ENCODE data around the gene TTLL6. TPM values are rescaled to one million over a fixed set of nuclear protein-coding genes. Genes with fewer than 3 reads are reported as not detected.

TTLL6 gene
- total RNA-seq, 1 experiment from 2014 or later, result 2.4 TPM

GRCh38 chr17:48791128-48792032 lies 25.6 kb downstream of the TTLL6 start:
- 0 out of 7 replicates have a peak, but pooled peaks cover 0 to 5% (median 0%) of the 10 kb centered on the region in 3 experiments for H3K36me3 Mint-ChIP-seq (ENCODE audit: insufficient read depth in 1 of 3, low read depth in 3 of 3)
- H3K4me3 Mint-ChIP-seq, result no peak overlapping the region
- H2BK12ac ChIP-seq (ENCODE audit: insufficient read length, low read depth, low read length), result no peak overlapping the region
- no peak overlapping the region for H2BK120ac ChIP-seq (ENCODE audit: low read depth, low read length, poor library complexity, severe bottlenecking)
- no peak overlapping the region for H2BK15ac ChIP-seq (ENCODE audit: low read depth, low read length)
- H3K27ac ChIP-seq (ENCODE audit: insufficient read length, low read depth, low read length), result no peak overlapping the region
- H3K23me2 ChIP-seq (ENCODE audit: insufficient read length, low read depth, low read length, poor library complexity, severe bottlenecking), result no peaks in the 10 kb centered on the region
- no peak overlapping the region for H4K5ac ChIP-seq (ENCODE audit: insufficient read length, low read depth, low read length)
- H3K14ac ChIP-seq (ENCODE audit: insufficient read depth, low read length), result no peak overlapping the region
- H3K4ac ChIP-seq (ENCODE audit: low read depth, low read length), result no peak overlapping the region
- no peak overlapping the region for H4K91ac ChIP-seq (ENCODE audit: insufficient read length, low read depth, low read length)
- H4K20me1 ChIP-seq (ENCODE audit: control insufficient read depth, insufficient read depth, insufficient read length), result peaks cover 2% of the 10 kb centered on the region
- no peak overlapping the region for H3T11ph ChIP-seq (ENCODE audit: low read length)
- no peak overlapping the region for H3K27ac Mint-ChIP-seq
- H3K79me1 ChIP-seq (ENCODE audit: insufficient read depth, low read depth, low read length, poor library complexity, severe bottlenecking), result no peaks in the 10 kb centered on the region
- H3K4me1 Mint-ChIP-seq, result peaks cover 3 to 7% of the 10 kb centered on the region in 2 experiments
- no peak overlapping the region for H2BK5ac ChIP-seq (ENCODE audit: insufficient read length, low read length)
- no peak overlapping the region for H3K56ac ChIP-seq (ENCODE audit: insufficient read length, low read depth, low read length)
- H3K27me3 Mint-ChIP-seq (ENCODE audit: low read depth), result peaks cover 93% of the 10 kb centered on the region
- no peaks in the 10 kb centered on the region; the same call in 1 of the 2 replicates for H3K27me3 ChIP-seq (ENCODE audit: insufficient read depth, low read length)
- peak; percentile 89 for TF ChIP-seq CTCF (conservative IDR thresholded peaks at IDR 0.05)
- H3K9me3 ChIP-seq (ENCODE audit: control insufficient read depth, low read depth, low read length), result no peaks in the 10 kb centered on the region
- H4K8ac ChIP-seq (replicated peaks; ENCODE audit: insufficient read length, low read depth, low read length), result no peak overlapping the region
- no peaks in the 10 kb centered on the region for H3K4me1 ChIP-seq (ENCODE audit: insufficient read depth, low read length)
- H3K9me3 Mint-ChIP-seq, result no peaks in the 10 kb centered on the region
- H3K4me2 ChIP-seq (ENCODE audit: insufficient read depth, insufficient read length, low read length), result no peak overlapping the region
- no peak overlapping the region for H2AK5ac ChIP-seq (ENCODE audit: insufficient read length, low read length)
- H2AFZ ChIP-seq (ENCODE audit: low read length), result no peak overlapping the region
- H3K9ac ChIP-seq (ENCODE audit: extremely low read depth, insufficient read length, low read length), result no peak overlapping the region
- H3K79me2 ChIP-seq (ENCODE audit: insufficient read depth, low read length), result no peaks in the 10 kb centered on the region
- peak; percentile 93 for DNase-seq
- H2BK20ac ChIP-seq (ENCODE audit: low read depth, low read length, poor library complexity, severe bottlenecking), result no peak overlapping the region
- no CpG with 5 or more reads among the region's 14 CpGs for WGBS (ENCODE audit: extremely low coverage, insufficient read length, low lambda C conversion rate)
- H3K18ac ChIP-seq (ENCODE audit: insufficient read length, low read depth, low read length), result no peak overlapping the region
- no peak overlapping the region for H3K23ac ChIP-seq (ENCODE audit: insufficient read length, low read depth, low read length)

All from H9 (cell line).